Liver (tissue), 3 donors: Measurements from ENCODE around the gene SH3GL3.

ENCODE experiments used
- FOXA1 ChIP-seq: IDR thresholded peaks from 2 replicates; pipeline ENCODE4 v1.6.1; 2016; ENCODE audit warnings: antibody characterized with exemption
- HNF4G ChIP-seq: IDR thresholded peaks from 2 replicates; pipeline ENCODE4 v1.6.1; 2016; ENCODE audit warnings: antibody characterized with exemption
- RAD21 ChIP-seq, 2 donors: IDR thresholded peaks; 2 replicates each; pipeline ENCODE4 v1.6.1; 2016; ENCODE audit warnings: antibody characterized with exemption in 2 of 2, mild to moderate bottlenecking in 2 of 2
- SP1 ChIP-seq: IDR thresholded peaks from 2 replicates; pipeline ENCODE4 v1.6.1; 2018; ENCODE audit warnings: antibody characterized with exemption, mild to moderate bottlenecking
- TF ChIP-seq, protein P1 (sequence below): IDR thresholded peaks from 2 replicates; pipeline ENCODE4 v1.6.1; 2016; ENCODE audit warnings: antibody characterized with exemption
- TF ChIP-seq, protein P2 (sequence below): fragments of 150-350 bp; IDR thresholded peaks from 2 replicates; pipeline ENCODE4 v1.5.1; 2017; ENCODE audit warnings: improper control_type of control experiment, low read depth, low read length; ENCODE audit not compliant: missing input control
- donor health status: healthy.
- donor health status: healthy.

DNA sequence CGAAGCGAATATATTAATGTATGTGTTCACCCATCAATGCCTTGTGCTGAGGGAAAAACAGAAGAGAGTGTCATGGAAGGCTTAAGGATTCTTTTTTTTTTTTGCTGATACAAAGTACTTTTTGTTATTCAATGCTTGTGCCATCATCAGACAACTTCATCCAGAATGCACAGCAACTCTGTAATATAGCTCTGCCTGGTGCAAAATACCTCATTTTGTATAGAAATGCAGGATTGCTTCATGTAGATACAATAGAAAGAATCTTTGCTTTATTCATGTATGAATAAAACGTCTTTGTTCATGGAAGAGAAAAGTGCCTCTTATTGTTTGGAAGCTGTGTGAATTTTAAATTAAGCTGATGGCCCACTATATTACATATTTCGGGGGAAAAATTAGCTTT is 62.9 kb downstream of the SH3GL3 start:
- TF ChIP-seq FOXA1 (no peak), HNF4G (no peak), SP1 (no peak), RAD21 (IDR thresholded peaks at IDR 0.05) (no peak)
- TF ChIP-seq, protein P1, sequence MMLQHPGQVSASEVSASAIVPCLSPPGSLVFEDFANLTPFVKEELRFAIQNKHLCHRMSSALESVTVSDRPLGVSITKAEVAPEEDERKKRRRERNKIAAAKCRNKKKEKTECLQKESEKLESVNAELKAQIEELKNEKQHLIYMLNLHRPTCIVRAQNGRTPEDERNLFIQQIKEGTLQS = no peak
- TF ChIP-seq, protein P2, sequence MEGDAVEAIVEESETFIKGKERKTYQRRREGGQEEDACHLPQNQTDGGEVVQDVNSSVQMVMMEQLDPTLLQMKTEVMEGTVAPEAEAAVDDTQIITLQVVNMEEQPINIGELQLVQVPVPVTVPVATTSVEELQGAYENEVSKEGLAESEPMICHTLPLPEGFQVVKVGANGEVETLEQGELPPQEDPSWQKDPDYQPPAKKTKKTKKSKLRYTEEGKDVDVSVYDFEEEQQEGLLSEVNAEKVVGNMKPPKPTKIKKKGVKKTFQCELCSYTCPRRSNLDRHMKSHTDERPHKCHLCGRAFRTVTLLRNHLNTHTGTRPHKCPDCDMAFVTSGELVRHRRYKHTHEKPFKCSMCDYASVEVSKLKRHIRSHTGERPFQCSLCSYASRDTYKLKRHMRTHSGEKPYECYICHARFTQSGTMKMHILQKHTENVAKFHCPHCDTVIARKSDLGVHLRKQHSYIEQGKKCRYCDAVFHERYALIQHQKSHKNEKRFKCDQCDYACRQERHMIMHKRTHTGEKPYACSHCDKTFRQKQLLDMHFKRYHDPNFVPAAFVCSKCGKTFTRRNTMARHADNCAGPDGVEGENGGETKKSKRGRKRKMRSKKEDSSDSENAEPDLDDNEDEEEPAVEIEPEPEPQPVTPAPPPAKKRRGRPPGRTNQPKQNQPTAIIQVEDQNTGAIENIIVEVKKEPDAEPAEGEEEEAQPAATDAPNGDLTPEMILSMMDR = no peak
